HepG2 (cell line): ENCODE results near the gene CRAT. TPM values are rescaled to one million over a fixed set of nuclear protein-coding genes. Genes with fewer than 3 reads are reported as not detected.

Experiments used
- ATAD3A ChIP-seq: sonication (generic); formaldehyde crosslinking; IDR thresholded peaks from 2 replicates; pipeline ENCODE4 v1.4.0; 2020; ENCODE audit warnings: missing genetic modification reagents
- IRX3 ChIP-seq: sonication (generic); formaldehyde crosslinking; IDR thresholded peaks from 2 replicates; pipeline ENCODE4 v1.8.1; 2023; ENCODE audit warnings: mild to moderate bottlenecking, low read depth, missing genetic modification reagents, borderline replicate concordance
- KMT2A ChIP-seq: sonication (generic); formaldehyde crosslinking; IDR thresholded peaks from 2 replicates; pipeline ENCODE4 v1.4.0; 2020; ENCODE audit warnings: missing genetic modification reagents
- MTA1 ChIP-seq: sonication (generic); formaldehyde crosslinking; IDR thresholded peaks from 2 replicates; pipeline ENCODE4 v1.4.0; 2020; ENCODE audit warnings: missing genetic modification reagents, mild to moderate bottlenecking, borderline replicate concordance
- SETDB1 ChIP-seq: sonication (generic); formaldehyde crosslinking; IDR thresholded peaks from 2 replicates; pipeline ENCODE4 v1.5.1; 2020; ENCODE audit warnings: missing genetic modification reagents, mild to moderate bottlenecking, borderline replicate concordance
- SKIL ChIP-seq: sonication (generic); formaldehyde crosslinking; IDR thresholded peaks from 2 replicates; pipeline ENCODE4 v1.8.0; 2022; ENCODE audit warnings: missing genetic modification reagents, mild to moderate bottlenecking, moderate library complexity, borderline replicate concordance
- SMARCE1 ChIP-seq: fragments of 450-650 bp; IDR thresholded peaks from 2 replicates; pipeline ENCODE4 v1.6.1; 2017; ENCODE audit warnings: borderline replicate concordance
- ZBTB10 ChIP-seq: sonication (generic); formaldehyde crosslinking; IDR thresholded peaks from 2 replicates; pipeline ENCODE4 v1.4.0; 2020; ENCODE audit warnings: missing genetic modification reagents, borderline replicate concordance
- ZMYM2 ChIP-seq: sonication (generic); formaldehyde crosslinking; IDR thresholded peaks from 2 replicates; pipeline ENCODE4 v1.8.0; 2022; ENCODE audit warnings: mild to moderate bottlenecking, missing genetic modification reagents
- ZNF12 ChIP-seq: sonication (generic); formaldehyde crosslinking; IDR thresholded peaks from 2 replicates; pipeline ENCODE4 v1.5.0; 2020; ENCODE audit warnings: missing genetic modification reagents
- ZNF296 ChIP-seq: sonication (generic); formaldehyde crosslinking; conservative IDR thresholded peaks from 2 replicates; pipeline ENCODE4 v1.5.0; 2020; ENCODE audit warnings: mild to moderate bottlenecking, missing genetic modification reagents
- ZNF512 ChIP-seq: sonication (generic); formaldehyde crosslinking; IDR thresholded peaks from 2 replicates; pipeline ENCODE4 v1.4.0; 2020; ENCODE audit warnings: mild to moderate bottlenecking, missing genetic modification reagents
- ZNF547 ChIP-seq: sonication (generic); formaldehyde crosslinking; IDR thresholded peaks from 2 replicates; pipeline ENCODE4 v1.5.1; 2020; ENCODE audit warnings: mild to moderate bottlenecking, missing genetic modification reagents
- ZNF770 ChIP-seq: sonication (generic); formaldehyde crosslinking; IDR thresholded peaks from 2 replicates; pipeline ENCODE4 v1.5.0; 2020; ENCODE audit warnings: mild to moderate bottlenecking, missing genetic modification reagents
- ZNF788 ChIP-seq: sonication (generic); formaldehyde crosslinking; IDR thresholded peaks from 2 replicates; pipeline ENCODE4 v1.5.0; 2020; ENCODE audit warnings: mild to moderate bottlenecking, missing genetic modification reagents, borderline replicate concordance
- ZNF878 ChIP-seq: sonication (generic); formaldehyde crosslinking; IDR thresholded peaks from 2 replicates; pipeline ENCODE4 v1.8.1; 2023; ENCODE audit warnings: mild to moderate bottlenecking, missing genetic modification reagents, moderate library complexity
- polyA plus RNA-seq, 8 experiments: library from polyadenylated mRNA; depleted of rRNA in 3 of 8; stranded (reverse) in 7 of 8; unstranded in 1 of 8; fragments of >200 nt; fragmentation: Illumina TruSeq in 4 of 8; extraction: Trizol in 4 of 8; gene quantifications; 2 replicates each; pipeline versions ENCODE4 v1.2.1 to v1.2.3, GENCODE V29; 2011 to 2016; ENCODE audit warnings: low read depth in 4 of 8, missing spikeins in 1 of 8, mixed read lengths in 1 of 8; ENCODE audit not compliant: insufficient read depth in 1 of 8
- total RNA-seq, 5 experiments: library from RNA; depleted of rRNA; stranded (reverse); fragments of >200 nt; fragmentation: Illumina TruSeq; extraction: Trizol; gene quantifications; 2 replicates each; pipeline ENCODE4 v1.2.3, GENCODE V29; 2016; ENCODE audit warnings: low read depth in 1 of 5
- TF ChIP-seq, protein P1 (sequence below): sonication (generic); formaldehyde crosslinking; IDR thresholded peaks from 2 replicates; pipeline ENCODE4 v1.5.0; 2020; ENCODE audit warnings: mild to moderate bottlenecking, missing genetic modification reagents

CRAT gene
- total and polyA plus RNA-seq, 2 of the 13 experiments (the other 11 are each of a cell fraction or from before 2014, with no cell fraction given), result 26.1 to 26.6 TPM

GRCh38 chr9:129109952-129110739, 447 bp downstream of the CRAT start (continued):
- peak; percentile 1; the same call in 1 of the 2 replicates for TF ChIP-seq ZNF770
- no peak for TF ChIP-seq IRX3 (CRISPR knock-in tag)
- TF ChIP-seq, protein P1, sequence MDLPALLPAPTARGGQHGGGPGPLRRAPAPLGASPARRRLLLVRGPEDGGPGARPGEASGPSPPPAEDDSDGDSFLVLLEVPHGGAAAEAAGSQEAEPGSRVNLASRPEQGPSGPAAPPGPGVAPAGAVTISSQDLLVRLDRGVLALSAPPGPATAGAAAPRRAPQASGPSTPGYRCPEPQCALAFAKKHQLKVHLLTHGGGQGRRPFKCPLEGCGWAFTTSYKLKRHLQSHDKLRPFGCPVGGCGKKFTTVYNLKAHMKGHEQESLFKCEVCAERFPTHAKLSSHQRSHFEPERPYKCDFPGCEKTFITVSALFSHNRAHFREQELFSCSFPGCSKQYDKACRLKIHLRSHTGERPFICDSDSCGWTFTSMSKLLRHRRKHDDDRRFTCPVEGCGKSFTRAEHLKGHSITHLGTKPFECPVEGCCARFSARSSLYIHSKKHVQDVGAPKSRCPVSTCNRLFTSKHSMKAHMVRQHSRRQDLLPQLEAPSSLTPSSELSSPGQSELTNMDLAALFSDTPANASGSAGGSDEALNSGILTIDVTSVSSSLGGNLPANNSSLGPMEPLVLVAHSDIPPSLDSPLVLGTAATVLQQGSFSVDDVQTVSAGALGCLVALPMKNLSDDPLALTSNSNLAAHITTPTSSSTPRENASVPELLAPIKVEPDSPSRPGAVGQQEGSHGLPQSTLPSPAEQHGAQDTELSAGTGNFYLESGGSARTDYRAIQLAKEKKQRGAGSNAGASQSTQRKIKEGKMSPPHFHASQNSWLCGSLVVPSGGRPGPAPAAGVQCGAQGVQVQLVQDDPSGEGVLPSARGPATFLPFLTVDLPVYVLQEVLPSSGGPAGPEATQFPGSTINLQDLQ (CRISPR knock-in tag), result no peak
- TF ChIP-seq ZNF547 (CRISPR knock-in tag), result no peak; the same call in 1 of the 2 replicates
- TF ChIP-seq ZNF12 (CRISPR knock-in tag), result no peak
- peak; percentile 24; the same call in 1 of the 2 replicates for TF ChIP-seq ZNF788 (CRISPR knock-in tag)
- TF ChIP-seq SMARCE1, result no peak
- TF ChIP-seq ZMYM2, result peak; percentile 40; the same call in 1 of the 2 replicates
- peak; percentile 78; the same call in 1 of the 2 replicates for TF ChIP-seq MTA1 (CRISPR knock-in tag)
- peak; percentile 29; the same call in 1 of the 2 replicates for TF ChIP-seq KMT2A (CRISPR knock-in tag)
- TF ChIP-seq SETDB1, result no peak
- TF ChIP-seq ATAD3A (CRISPR knock-in tag), result no peak
- TF ChIP-seq ZNF878 (CRISPR knock-in tag), result no peak
- no peak for TF ChIP-seq SKIL (CRISPR knock-in tag)
- no peak for TF ChIP-seq ZNF296 (CRISPR knock-in tag)
- no peak for TF ChIP-seq ZNF512 (CRISPR knock-in tag)
- peak; percentile 50; the same call in 1 of the 2 replicates for TF ChIP-seq ZBTB10 (CRISPR knock-in tag)
